H1 (cell line): ENCODE results near the gene PPP1R12C. TPM values are rescaled to one million over a fixed set of nuclear protein-coding genes. Genes with fewer than 3 reads are reported as not detected.

Experiments used
- BRCA1 ChIP-seq: IDR thresholded peaks from 2 replicates; pipeline ENCODE4 v1.6.1; 2012; ENCODE audit warnings: low read depth, low read length, improper control_type of control experiment
- CBX8 ChIP-seq: fragments of 300-800, 300-1000 bp; sonication (generic); IDR thresholded peaks from 2 replicates; pipeline ENCODE4 v1.7.1; 2016; ENCODE audit warnings: low read depth, low read length, borderline replicate concordance
- CHD1 ChIP-seq: IDR thresholded peaks from 2 replicates; pipeline ENCODE4 v1.6.1; 2012; ENCODE audit warnings: low read depth, low read length, improper control_type of control experiment
- CHD7 ChIP-seq: fragments of 300-600 bp; sonication (generic); IDR thresholded peaks from 2 replicates; pipeline ENCODE4 v1.7.1; 2012; ENCODE audit warnings: low read length, moderate library complexity, mild to moderate bottlenecking, inconsistent platforms; ENCODE audit not compliant: insufficient replicate concordance
- CREB1 ChIP-seq: IDR thresholded peaks from 2 replicates; pipeline ENCODE4 v1.6.1; 2012; ENCODE audit warnings: inconsistent platforms
- E2F6 ChIP-seq: IDR thresholded peaks from 2 replicates; pipeline ENCODE4 v1.6.1; 2012; ENCODE audit warnings: inconsistent platforms
- GABPA ChIP-seq: IDR thresholded peaks from 2 replicates; pipeline ENCODE4 v1.6.1; 2011; ENCODE audit warnings: mild to moderate bottlenecking, low read length, moderate library complexity, borderline replicate concordance; ENCODE audit not compliant: insufficient read depth
- SAP30 ChIP-seq: fragments of 300-600 bp; sonication (generic); IDR thresholded peaks from 2 replicates; pipeline ENCODE4 v1.7.1; 2012; ENCODE audit warnings: low read length, moderate library complexity, mild to moderate bottlenecking, inconsistent platforms; ENCODE audit not compliant: insufficient read depth, insufficient replicate concordance
- SIN3A ChIP-seq, 2 experiments: IDR thresholded peaks in 1 of 2; conservative IDR thresholded peaks in 1 of 2; 2 replicates each; pipeline ENCODE4 v1.6.1; 2011 to 2012; ENCODE audit warnings: low read length in 2 of 2, improper control_type of control experiment in 1 of 2, low read depth in 1 of 2, mild to moderate bottlenecking in 1 of 2
- SIRT6 ChIP-seq: IDR thresholded peaks from one replicate; pipeline ENCODE4 v1.7.1; 2012; ENCODE audit warnings: low read length, inconsistent platforms
- SP1 ChIP-seq: IDR thresholded peaks from 2 replicates; pipeline ENCODE4 v1.6.1; 2011; ENCODE audit warnings: low read depth, low read length
- polyA plus RNA-seq, 7 experiments: library from polyadenylated mRNA; depleted of rRNA in 3 of 7; stranded (reverse) in 5 of 7; unstranded in 2 of 7; fragments of >200 nt in 5 of 7; fragments of 200-250 nt in 2 of 7; gene quantifications; 1 replicate in 5 of 7; 2 replicates in 1 of 7; 4 replicates in 1 of 7; pipeline versions ENCODE4 v1.2.1 to v1.2.3, GENCODE V29; 2011 to 2013; ENCODE audit warnings: missing spikeins in 2 of 7, mixed read lengths in 2 of 7
- total RNA-seq: library from RNA; stranded (reverse); fragmentation: NEBNext Ultra II Directional; extraction: Animal tissue kit (Norgen Biotek cat#: 25700); gene quantifications from 2 replicates; pipeline ENCODE4 v1.2.1, GENCODE V29; 2021

Gene PPP1R12C
- total and polyA plus RNA-seq, 2 of the 8 experiments (the other 6 are each of a cell fraction or from before 2014, with no cell fraction given), result 31.7 to 71.5 TPM

GRCh38 chr19:55113570-55114039 lies 3.8 kb downstream of the PPP1R12C start (continued):
- TF ChIP-seq E2F6 (peak; percentile 60), SP1 (no peak), SIN3A (conservative IDR thresholded peaks at IDR 0.05 in 1 of 2, IDR thresholded peaks at IDR 0.05 in 1 of 2; ENCODE audit: low read depth in 1 of 2, low read length in 2 of 2) (0 out of 4 replicates have a peak, but pooled peaks of 1 of the 2 experiments have one; percentile 45), CHD1 (no peak), CBX8 (no peak), CREB1 (no peak), SAP30 (no peak), BRCA1 (no peak), GABPA (no peak), CHD7 (no peak), SIRT6 (no peak)
